HEK293T (cell line): ENCODE measurements around the gene LRP1B.

Experiments used
- CTCF ChIA-PET: fragments of 350-600 bp; formaldehyde crosslinking; extraction: SDS; loops from one replicate; lab custom pipeline; 2021; ENCODE audit warnings: antibody characterized with exemption, inconsistent platforms; lab: Yijun Ruan, JAX
- POLR2A ChIA-PET: fragments of 350-600 bp; formaldehyde crosslinking; extraction: SDS; loops from one replicate; lab custom pipeline; 2020; ENCODE audit warnings: antibody characterized with exemption, inconsistent platforms; lab: Yijun Ruan, JAX
- DNase-seq: peaks from one replicate; pipeline ENCODE4 v3.0.0; 2012; ENCODE audit warnings: mixed read lengths; ENCODE audit errors: extremely low spot score
- ARNT ChIP-seq: fragments of 450-650 bp; IDR thresholded peaks from 2 replicates; pipeline ENCODE4 v1.6.1; 2017; ENCODE audit warnings: mild to moderate bottlenecking
- BHLHE40 ChIP-seq: fragments of 450-650 bp; IDR thresholded peaks from 2 replicates; pipeline ENCODE4 v1.6.1; 2016; ENCODE audit warnings: mild to moderate bottlenecking, moderate library complexity, borderline replicate concordance
- CTBP1 ChIP-seq: fragments of 450-650 bp; IDR thresholded peaks from 2 replicates; pipeline ENCODE4 v1.6.1; 2016; ENCODE audit warnings: borderline replicate concordance
- ELF4 ChIP-seq: fragments of 450-650 bp; IDR thresholded peaks from 2 replicates; pipeline ENCODE4 v1.6.1; 2017; ENCODE audit warnings: antibody characterized with exemption
- FOXA1 ChIP-seq: fragments of 450-650 bp; IDR thresholded peaks from 2 replicates; pipeline ENCODE4 v1.6.1; 2016; ENCODE audit warnings: mild to moderate bottlenecking
- FOXK2 ChIP-seq: fragments of 450-650 bp; IDR thresholded peaks from 2 replicates; pipeline ENCODE4 v1.6.1; 2016; ENCODE audit warnings: mild to moderate bottlenecking
- FOXM1 ChIP-seq: fragments of 450-650 bp; IDR thresholded peaks from 2 replicates; pipeline ENCODE4 v1.6.1; 2017; ENCODE audit warnings: mild to moderate bottlenecking, borderline replicate concordance
- HDGF ChIP-seq: fragments of 450-650 bp; IDR thresholded peaks from 2 replicates; pipeline ENCODE4 v1.6.1; 2017; ENCODE audit warnings: antibody characterized with exemption, borderline replicate concordance
- L3MBTL2 ChIP-seq: fragments of 450-650 bp; conservative IDR thresholded peaks from 2 replicates; pipeline ENCODE4 v1.6.1; 2016; ENCODE audit warnings: mild to moderate bottlenecking
- LEF1 ChIP-seq: fragments of 450-650 bp; IDR thresholded peaks from 2 replicates; pipeline ENCODE4 v1.6.1; 2017; ENCODE audit warnings: mild to moderate bottlenecking, borderline replicate concordance
- NFRKB ChIP-seq: fragments of 450-650 bp; IDR thresholded peaks from 2 replicates; pipeline ENCODE4 v1.6.1; 2016; ENCODE audit warnings: mild to moderate bottlenecking, moderate library complexity
- SP1 ChIP-seq: fragments of 450-650 bp; IDR thresholded peaks from 2 replicates; pipeline ENCODE4 v1.6.1; 2017
- SUZ12 ChIP-seq: fragments of 450-650 bp; IDR thresholded peaks from 2 replicates; pipeline ENCODE4 v1.6.1; 2016; ENCODE audit warnings: mild to moderate bottlenecking
- TARDBP ChIP-seq: fragments of 450-650 bp; IDR thresholded peaks from 2 replicates; pipeline ENCODE4 v1.6.1; 2016
- ZNF384 ChIP-seq: fragments of 450-650 bp; IDR thresholded peaks from 2 replicates; pipeline ENCODE4 v1.6.1; 2016
- TF ChIP-seq, protein P1 (sequence below): fragments of 450-650 bp; IDR thresholded peaks from 2 replicates; pipeline ENCODE4 v1.6.1; 2016

Gene LRP1B

GRCh38 chr2:142065156-142065555 lies 65.7 kb downstream of the LRP1B start:
- no peak for DNase-seq
- POLR2A ChIA-PET, result no interaction called here
- TF ChIP-seq ARNT (no peak), BHLHE40 (no peak), TARDBP (no peak), ELF4 (no peak), LEF1 (no peak), SUZ12 (no peak), SP1 (no peak), FOXA1 (no peak), FOXK2 (no peak), NFRKB (no peak), L3MBTL2 (no peak)
- TF ChIP-seq, protein P1, sequence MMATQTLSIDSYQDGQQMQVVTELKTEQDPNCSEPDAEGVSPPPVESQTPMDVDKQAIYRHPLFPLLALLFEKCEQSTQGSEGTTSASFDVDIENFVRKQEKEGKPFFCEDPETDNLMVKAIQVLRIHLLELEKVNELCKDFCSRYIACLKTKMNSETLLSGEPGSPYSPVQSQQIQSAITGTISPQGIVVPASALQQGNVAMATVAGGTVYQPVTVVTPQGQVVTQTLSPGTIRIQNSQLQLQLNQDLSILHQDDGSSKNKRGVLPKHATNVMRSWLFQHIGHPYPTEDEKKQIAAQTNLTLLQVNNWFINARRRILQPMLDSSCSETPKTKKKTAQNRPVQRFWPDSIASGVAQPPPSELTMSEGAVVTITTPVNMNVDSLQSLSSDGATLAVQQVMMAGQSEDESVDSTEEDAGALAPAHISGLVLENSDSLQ, result no peak
- CTCF ChIA-PET, result no interaction called here

DNA sequence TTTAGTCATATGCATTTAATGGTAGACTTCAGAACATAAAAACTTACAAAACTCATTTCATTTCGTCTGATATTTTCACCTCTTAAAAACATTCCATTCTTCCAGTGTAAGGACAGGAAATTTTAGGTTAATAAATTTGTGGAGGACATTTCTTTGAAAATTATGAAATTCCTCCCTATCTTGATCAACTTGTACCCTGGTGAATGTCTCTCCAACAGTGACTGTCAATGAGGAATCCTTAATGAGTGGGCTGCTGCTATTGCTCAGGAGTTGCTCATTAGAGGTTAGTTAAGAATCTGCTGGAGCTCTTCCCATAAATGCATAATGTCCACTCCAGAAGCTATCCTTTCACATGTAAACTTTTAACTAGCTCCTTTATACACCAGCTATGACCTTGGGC lies 69.1 kb downstream of the LRP1B start:
- ChIA-PET POLR2A (no interaction called here), CTCF (no interaction called here)
- TF ChIP-seq SUZ12, result no peak
- TF ChIP-seq ZNF384, result no peak
- TF ChIP-seq, protein P1, result no peak
- no peak for TF ChIP-seq FOXK2
- TF ChIP-seq ARNT, result no peak
- no peak for TF ChIP-seq NFRKB
- TF ChIP-seq HDGF, result no peak
- no peak for TF ChIP-seq BHLHE40
- no peak for TF ChIP-seq FOXM1
- TF ChIP-seq CTBP1, result no peak
- TF ChIP-seq ELF4, result no peak
- no peak for TF ChIP-seq SP1
- TF ChIP-seq LEF1, result no peak
- TF ChIP-seq FOXA1, result no peak
- TF ChIP-seq TARDBP, result no peak
- TF ChIP-seq L3MBTL2, result no peak
- no peak for DNase-seq

DNA sequence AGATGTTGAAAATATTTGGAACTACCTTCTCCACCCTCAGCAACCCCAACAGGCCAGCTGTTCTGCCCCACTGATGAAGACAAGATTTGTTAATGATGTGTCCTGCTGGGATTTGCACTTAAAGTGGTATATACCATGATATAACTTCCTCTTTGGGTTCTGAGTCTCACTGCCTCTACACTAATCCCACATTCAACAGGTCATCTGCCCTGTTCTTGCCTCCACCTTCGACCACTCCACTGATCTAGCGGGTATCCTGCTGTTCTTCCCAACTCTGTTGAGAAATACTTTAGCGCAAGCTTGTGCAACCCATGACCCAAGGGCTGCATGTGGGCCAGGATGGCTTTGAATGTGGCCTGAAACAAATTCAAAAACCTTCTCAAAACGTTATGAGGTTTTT lies 72.7 kb downstream of the LRP1B start:
- ChIA-PET POLR2A (no interaction called here), CTCF (no interaction called here)
- no peak for TF ChIP-seq TARDBP
- no peak for TF ChIP-seq L3MBTL2
- TF ChIP-seq LEF1, result no peak
- no peak for TF ChIP-seq NFRKB
- TF ChIP-seq HDGF, result no peak
- no peak for TF ChIP-seq SUZ12
- no peak for TF ChIP-seq FOXA1
- TF ChIP-seq, protein P1, result no peak
- TF ChIP-seq FOXM1, result no peak
- TF ChIP-seq ELF4, result no peak
- no peak for TF ChIP-seq CTBP1
- no peak for DNase-seq

- DNase-seq, result no peak
- ChIA-PET CTCF (no interaction called here), POLR2A (no interaction called here)
- TF ChIP-seq TARDBP, result no peak
- no peak for TF ChIP-seq ELF4
- TF ChIP-seq NFRKB, result no peak
- no peak for TF ChIP-seq CTBP1
- TF ChIP-seq ZNF384, result no peak
- no peak for TF ChIP-seq BHLHE40
- no peak for TF ChIP-seq LEF1
Observed at GRCh38 chr2:142056784-142057183, 74.0 kb downstream of the LRP1B start.

DNA sequence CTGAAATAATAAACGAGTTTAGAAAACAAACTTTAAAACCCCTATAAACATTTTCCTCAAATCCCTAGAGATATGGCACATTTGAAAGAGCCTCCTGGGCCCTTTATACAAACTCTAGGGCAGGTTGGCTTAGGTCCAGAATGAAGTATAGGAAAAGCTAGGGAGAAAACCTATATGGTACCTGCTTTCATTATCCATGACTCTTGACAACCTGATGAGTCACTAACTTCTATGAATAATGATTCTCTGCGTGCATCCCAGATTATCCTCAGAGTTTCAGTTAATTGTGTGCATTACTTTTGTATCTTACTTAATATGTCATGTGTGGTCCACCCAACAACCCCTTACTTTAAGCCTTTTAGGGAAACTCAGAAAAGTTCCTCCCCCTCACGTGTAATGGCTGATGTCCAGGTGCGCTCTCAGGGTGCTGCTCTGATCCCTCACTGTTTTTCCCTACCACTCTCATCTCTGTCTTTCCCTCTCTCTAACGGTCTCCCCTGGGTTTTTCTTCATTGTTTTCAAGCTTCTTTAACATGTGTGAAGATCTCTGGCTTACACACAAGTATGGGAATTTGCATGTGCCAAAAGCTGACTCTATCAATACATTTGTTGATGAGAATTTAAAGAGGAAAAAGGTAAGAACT lies 78.5 kb downstream of the LRP1B start:
- ChIA-PET POLR2A (no interaction called here), CTCF (no interaction called here)
- TF ChIP-seq L3MBTL2 (no peak), LEF1 (no peak), ARNT (no peak), BHLHE40 (no peak), FOXA1 (no peak)
- DNase-seq, result no peak

- DNase-seq, result no peak
- POLR2A ChIA-PET, result no interaction called here
- CTCF ChIA-PET, result no interaction called here
- TF ChIP-seq L3MBTL2, result no peak
- no peak for TF ChIP-seq LEF1
- TF ChIP-seq BHLHE40, result no peak
- TF ChIP-seq FOXK2, result no peak
- TF ChIP-seq FOXA1, result no peak
- TF ChIP-seq ZNF384, result no peak
- no peak for TF ChIP-seq SUZ12
- no peak for TF ChIP-seq HDGF
- no peak for TF ChIP-seq ARNT
- TF ChIP-seq FOXM1, result no peak
- no peak for TF ChIP-seq SP1
- no peak for TF ChIP-seq CTBP1
- TF ChIP-seq ELF4, result no peak
- TF ChIP-seq NFRKB, result no peak
- TF ChIP-seq TARDBP, result no peak
- TF ChIP-seq, protein P1, result no peak
Observed at GRCh38 chr2:142048581-142048980, 82.2 kb downstream of the LRP1B start.
